Lower leg skin (tissue), 3 donors: ENCODE results near the gene RASEF.

Experiments used
- CTCF ChIP-seq, 3 donors: fragments of 450-650 bp; IDR thresholded peaks; one replicate each; pipeline ENCODE4 v1.5.1; 2016; ENCODE audit warnings: antibody characterized with exemption in 3 of 3, mild to moderate bottlenecking in 3 of 3, moderate library complexity in 2 of 3
- POLR2A ChIP-seq, 2 donors: fragments of 450-650 bp; IDR thresholded peaks; one replicate each; pipeline ENCODE4 v1.6.1; 2016 to 2017; ENCODE audit warnings: antibody characterized with exemption in 2 of 2, mild to moderate bottlenecking in 1 of 2, moderate library complexity in 1 of 2

GRCh38 chr9:83034026-83034425 is 28.9 kb downstream of the RASEF start:
- no peak for TF ChIP-seq CTCF (IDR thresholded peaks at IDR 0.05)
- no peak for TF ChIP-seq POLR2A (IDR thresholded peaks at IDR 0.05)
